Mesenchymal stem cell (in vitro differentiated cells and primary cell): ENCODE data around the gene DTX1.

Experiments
- DNase-seq: peaks from one replicate; pipeline ENCODE4 v3.0.0-alpha.2; 2013
- H2AFZ ChIP-seq: one replicate; pipeline ENCODE4 v1.6.1; 2013; ENCODE audit warnings: low read depth, mild to moderate bottlenecking, control low read depth, inconsistent platforms, low read length, moderate library complexity
- H2AK5ac ChIP-seq: 2 replicates; pipeline ENCODE4 v1.6.1; 2013; ENCODE audit warnings: low read length, moderate library complexity, mild to moderate bottlenecking, inconsistent platforms; ENCODE audit not compliant: severe bottlenecking
- H2BK120ac ChIP-seq: one replicate; pipeline ENCODE4 v1.6.1; 2013; ENCODE audit warnings: low read depth, mild to moderate bottlenecking, inconsistent platforms, low read length, moderate library complexity
- H2BK12ac ChIP-seq, 2 experiments: one replicate each; pipeline ENCODE4 v1.6.1; 2013; ENCODE audit warnings: inconsistent platforms in 2 of 2, low read length in 2 of 2, mild to moderate bottlenecking in 2 of 2, moderate library complexity in 2 of 2, control low read depth in 1 of 2
- H2BK15ac ChIP-seq: one replicate; pipeline ENCODE4 v1.6.1; 2013; ENCODE audit warnings: mild to moderate bottlenecking, low read depth, inconsistent platforms; ENCODE audit not compliant: poor library complexity, severe bottlenecking
- H2BK5ac ChIP-seq: 2 replicates; pipeline ENCODE4 v1.6.1; 2013; ENCODE audit warnings: low read depth, mild to moderate bottlenecking, low read length, control low read depth, inconsistent platforms; ENCODE audit not compliant: poor library complexity, severe bottlenecking
- H3K14ac ChIP-seq, 2 experiments: one replicate each; pipeline ENCODE4 v1.6.1; 2013; ENCODE audit warnings: inconsistent platforms in 2 of 2, low read length in 2 of 2, control low read depth in 1 of 2, mild to moderate bottlenecking in 1 of 2, moderate library complexity in 1 of 2
- H3K18ac ChIP-seq, 2 experiments: one replicate each; pipeline ENCODE4 v1.6.1; 2013; ENCODE audit warnings: inconsistent platforms in 2 of 2, low read length in 2 of 2, control low read depth in 1 of 2, low read depth in 1 of 2, mild to moderate bottlenecking in 1 of 2
- H3K23ac ChIP-seq, 2 experiments: one replicate each; pipeline ENCODE4 v1.6.1; 2013; ENCODE audit warnings: inconsistent platforms in 2 of 2, low read length in 2 of 2, mild to moderate bottlenecking in 2 of 2, moderate library complexity in 2 of 2, control low read depth in 1 of 2
- H3K27ac ChIP-seq: 2 replicates; pipeline ENCODE4 v1.5.1; 2013; ENCODE audit warnings: mild to moderate bottlenecking, moderate library complexity, low read length, control low read depth, inconsistent platforms; ENCODE audit not compliant: poor library complexity, severe bottlenecking
- H3K27me3 ChIP-seq, 2 experiments: 2 replicates each; pipeline versions ENCODE4 v1.6.1 to v1.7.0; 2013; ENCODE audit warnings: low read length in 2 of 2, mild to moderate bottlenecking in 2 of 2, moderate library complexity in 2 of 2, control low read depth in 1 of 2, inconsistent platforms in 1 of 2; ENCODE audit not compliant: control insufficient read depth in 1 of 2, insufficient read depth in 1 of 2
- H3K36me3 ChIP-seq, 2 experiments: 2 replicates each; pipeline versions ENCODE4 v1.6.1 to v1.7.0; 2013; ENCODE audit warnings: low read length in 2 of 2, control low read depth in 1 of 2, inconsistent platforms in 1 of 2, low read depth in 1 of 2, mild to moderate bottlenecking in 1 of 2; ENCODE audit not compliant: insufficient read depth in 2 of 2, control insufficient read depth in 1 of 2
- H3K4ac ChIP-seq, 2 experiments: one replicate each; pipeline ENCODE4 v1.6.1; 2013; ENCODE audit warnings: inconsistent platforms in 2 of 2, low read length in 2 of 2, mild to moderate bottlenecking in 2 of 2, moderate library complexity in 2 of 2, control low read depth in 1 of 2, low read depth in 1 of 2
- H3K4me1 ChIP-seq: 2 replicates; pipeline ENCODE4 v1.6.1; 2013; ENCODE audit warnings: low read depth, low read length, control low read depth; ENCODE audit not compliant: control insufficient read depth, insufficient read depth
- H3K4me2 ChIP-seq: 2 replicates; pipeline ENCODE4 v1.6.1; 2013; ENCODE audit warnings: low read length, mild to moderate bottlenecking, inconsistent platforms; ENCODE audit not compliant: poor library complexity, severe bottlenecking
- H3K4me3 ChIP-seq, 2 experiments: 2 replicates each; pipeline versions ENCODE4 v1.5.1 to v1.7.0; 2013; ENCODE audit warnings: low read length in 2 of 2, mild to moderate bottlenecking in 2 of 2, control low read depth in 1 of 2, low read depth in 1 of 2; ENCODE audit not compliant: insufficient read depth in 1 of 2
- H3K79me1 ChIP-seq: replicated peaks from 2 replicates; pipeline ENCODE4 v1.6.1; 2013; ENCODE audit warnings: mild to moderate bottlenecking, control low read depth, low read length, inconsistent platforms; ENCODE audit not compliant: poor library complexity, severe bottlenecking
- H3K9ac ChIP-seq: 2 replicates; pipeline ENCODE4 v1.7.0; 2013; ENCODE audit warnings: mild to moderate bottlenecking, low read length, moderate library complexity
- H3K9me3 ChIP-seq: 2 replicates; pipeline ENCODE4 v1.7.0; 2013; ENCODE audit warnings: mild to moderate bottlenecking, low read length; ENCODE audit not compliant: control insufficient read depth
- H4K8ac ChIP-seq: one replicate; pipeline ENCODE4 v1.6.1; 2013; ENCODE audit warnings: inconsistent platforms, mild to moderate bottlenecking, low read length, moderate library complexity
- H4K91ac ChIP-seq: one replicate; pipeline ENCODE4 v1.6.1; 2013; ENCODE audit warnings: mild to moderate bottlenecking, low read length, inconsistent platforms
- WGBS: methylation state at CpG from one replicate; pipeline ENCODE4 v1.1.7; 2013; ENCODE audit warnings: mixed read lengths; 5-methylcytosine and 5-hydroxymethylcytosine counted together

The DTX1 gene

DNA sequence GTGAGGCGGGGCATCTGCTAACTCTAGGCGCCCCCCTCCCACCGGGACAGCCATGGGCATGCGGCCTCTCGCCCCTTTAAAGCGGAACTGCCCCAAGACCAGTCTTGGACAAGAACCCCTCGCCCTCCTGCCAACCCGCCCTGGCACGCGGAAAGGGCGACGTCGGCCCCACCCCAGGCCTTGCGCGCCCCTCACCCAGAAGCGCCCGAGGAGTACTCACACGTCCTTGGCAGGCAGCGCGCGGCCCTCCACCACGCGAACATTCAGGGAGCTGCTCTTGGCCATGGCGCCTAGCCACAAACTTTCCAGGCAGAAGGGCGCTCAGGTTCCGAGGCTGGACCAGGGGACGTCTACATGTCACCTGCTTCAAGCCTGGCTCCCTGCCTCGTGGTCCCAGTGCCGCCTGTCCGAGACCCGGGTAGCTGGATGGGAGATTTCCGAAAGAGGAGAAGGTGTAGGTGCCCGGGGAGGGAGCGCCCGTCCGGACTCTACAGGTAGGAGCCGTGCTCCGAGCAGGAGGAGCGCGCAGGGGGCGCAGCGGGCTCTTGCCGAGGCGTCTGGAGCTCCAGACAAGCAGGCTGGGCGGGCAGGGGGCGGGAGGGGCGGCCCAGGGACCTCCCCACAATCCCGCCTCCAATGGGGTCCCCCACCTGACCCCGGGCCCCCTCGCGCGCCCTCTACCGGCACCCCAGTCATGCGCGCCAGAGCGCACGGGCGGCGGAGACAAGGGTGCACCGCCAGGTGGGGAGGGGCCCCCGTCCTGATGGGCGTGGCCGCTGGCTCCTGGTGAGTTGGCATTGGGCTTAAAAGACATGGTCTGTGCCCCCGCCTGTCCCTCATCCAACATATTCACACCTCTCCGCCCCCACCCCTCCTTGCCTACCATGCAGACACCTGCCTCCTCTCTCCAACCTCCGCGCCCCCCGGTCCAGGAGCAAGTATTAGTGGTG lies 78.9 kb downstream of the DTX1 start, which contains the start of gene RASAL1:
Gene RASAL1 (minus strand): TSS at position 584 of the 950 bp plus-strand sequence. CDS start 299 bp downstream, at position 285.
- Histone ChIP-seq H3K4ac (no peak within 1 kb of the TSS), H3K36me3 (no peaks in the 10 kb centered on the region), H3K9me3 (no peaks in the 10 kb centered on the region), H3K4me2 (peak within 1 kb of the TSS; percentile 32), H3K27me3 (peaks cover 42 to 56% of the 10 kb centered on the region in 2 experiments), H2AK5ac (no peak within 1 kb of the TSS), H3K4me3 (no peak within 1 kb of the TSS), H2BK15ac (no peak within 1 kb of the TSS), H3K18ac (no peak within 1 kb of the TSS), H2AFZ (no peak within 1 kb of the TSS), H3K27ac (no peak within 1 kb of the TSS), H3K79me1 (no peaks in the 10 kb centered on the region), H2BK12ac (no peak within 1 kb of the TSS), H4K8ac (no peak within 1 kb of the TSS), H2BK120ac (no peak within 1 kb of the TSS), H3K23ac (no peak within 1 kb of the TSS), H3K9ac (no peak within 1 kb of the TSS), H4K91ac (no peak within 1 kb of the TSS), H2BK5ac (no peak within 1 kb of the TSS), H3K4me1 (peaks cover 38% of the 10 kb centered on the region), H3K14ac (no peak within 1 kb of the TSS)
- 5% methylated on average over 42 of the region's 68 CpGs for WGBS
- no peak for DNase-seq

DNA sequence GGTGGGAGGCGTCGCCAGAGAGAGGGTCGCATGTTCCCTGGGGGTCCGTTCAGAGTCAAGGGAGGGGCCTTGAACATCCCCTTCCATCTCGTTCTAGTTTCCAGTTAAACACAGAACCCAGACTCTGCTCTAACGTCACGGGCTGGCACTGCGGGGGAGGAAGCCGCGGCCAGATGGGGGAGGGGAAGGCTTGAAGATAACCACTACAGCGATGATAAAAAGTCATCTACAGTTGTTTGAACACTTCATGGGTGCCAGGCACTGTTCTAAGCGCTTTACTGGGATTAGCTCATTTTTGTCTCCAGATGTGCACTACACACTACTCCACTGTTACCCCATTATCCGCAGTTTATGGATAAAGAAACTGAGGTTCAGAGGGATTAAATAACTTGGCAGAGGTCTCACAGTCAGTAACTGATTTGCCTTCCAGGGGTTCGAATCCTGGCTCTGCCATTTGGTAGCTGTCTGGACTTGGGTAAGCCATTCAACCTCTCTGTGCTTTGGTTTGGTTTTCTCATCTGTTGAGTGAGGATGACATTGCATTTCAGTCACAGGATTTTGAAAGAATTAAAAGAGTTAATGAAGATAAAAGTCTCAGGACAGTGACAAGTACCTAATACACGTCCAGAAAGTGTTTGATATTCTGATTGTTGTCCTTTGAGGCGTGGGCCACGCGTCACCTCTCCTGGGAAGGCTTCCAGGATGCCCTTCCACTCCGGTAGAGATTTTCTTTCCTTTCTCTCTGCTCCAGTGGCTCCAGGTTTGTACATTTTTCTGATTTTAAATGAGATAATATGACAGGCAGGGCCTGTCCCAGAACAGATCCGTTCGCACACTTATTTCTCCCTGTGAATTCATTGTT lies 79.8 kb downstream of the DTX1 start:
- H4K91ac ChIP-seq, result no peak overlapping the region
- no peaks in the 10 kb centered on the region for H3K79me1 ChIP-seq
- no peaks in the 10 kb centered on the region for H3K9me3 ChIP-seq
- H3K27me3 ChIP-seq, result peaks cover 42 to 51% of the 10 kb centered on the region in 2 experiments
- no peak for DNase-seq
- no peak overlapping the region for H3K18ac ChIP-seq
- no peak overlapping the region for H2BK120ac ChIP-seq
- 48% methylated on average over 14 of the region's 21 CpGs for WGBS
- H2AFZ ChIP-seq, result no peak overlapping the region
- peak overlapping the region; percentile 32 for H3K4me2 ChIP-seq
- no peak overlapping the region for H3K4ac ChIP-seq
- no peak overlapping the region for H3K27ac ChIP-seq
- no peak overlapping the region for H3K4me3 ChIP-seq
- H2BK15ac ChIP-seq, result no peak overlapping the region
- H2BK12ac ChIP-seq, result no peak overlapping the region
- H4K8ac ChIP-seq, result no peak overlapping the region
- no peak overlapping the region for H2AK5ac ChIP-seq
- H3K14ac ChIP-seq, result no peak overlapping the region
- H3K4me1 ChIP-seq, result peaks cover 32% of the 10 kb centered on the region
- no peak overlapping the region for H2BK5ac ChIP-seq
- no peak overlapping the region for H3K23ac ChIP-seq
- no peaks in the 10 kb centered on the region for H3K36me3 ChIP-seq
- H3K9ac ChIP-seq, result no peak overlapping the region

DNA sequence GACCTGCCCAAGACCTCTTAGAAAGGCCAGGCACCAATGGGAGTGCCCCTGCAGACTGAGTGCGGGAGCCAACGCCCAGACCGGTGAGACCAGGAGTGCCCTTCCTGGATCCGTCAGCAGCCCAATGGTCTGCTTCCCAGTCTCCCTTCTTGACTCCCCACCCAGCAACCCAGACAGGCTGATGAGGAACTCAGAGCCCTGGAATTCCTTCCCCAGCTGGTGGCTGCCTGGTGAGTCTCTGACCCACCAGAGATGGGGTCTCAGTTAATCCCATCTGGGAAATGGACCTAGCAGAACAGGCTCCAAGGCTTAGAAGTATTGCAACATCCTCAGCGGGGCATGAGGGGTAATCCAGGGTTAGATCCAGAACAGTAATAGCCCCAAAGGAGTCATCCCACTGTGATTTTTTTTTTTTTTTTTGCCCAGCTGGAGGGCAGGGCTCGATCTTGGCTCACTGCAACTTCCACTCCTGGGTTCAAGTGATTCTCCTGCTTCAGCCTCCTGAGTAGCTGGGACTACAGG lies 80.5 kb downstream of the DTX1 start:
- no peak for DNase-seq
- no peak overlapping the region for H3K14ac ChIP-seq
- H2BK12ac ChIP-seq, result no peak overlapping the region
- H2BK5ac ChIP-seq, result no peak overlapping the region
- peaks cover 32% of the 10 kb centered on the region for H3K4me1 ChIP-seq
- no peak overlapping the region for H4K8ac ChIP-seq
- H2AFZ ChIP-seq, result no peak overlapping the region
- H3K27ac ChIP-seq, result no peak overlapping the region
- 71% methylated on average over 6 of the region's 6 CpGs for WGBS
- no peak overlapping the region for H2BK15ac ChIP-seq
- H3K23ac ChIP-seq, result no peak overlapping the region
- peaks cover 42 to 51% of the 10 kb centered on the region in 2 experiments for H3K27me3 ChIP-seq
- no peak overlapping the region for H2BK120ac ChIP-seq
- no peaks in the 10 kb centered on the region for H3K79me1 ChIP-seq
- no peak overlapping the region for H3K4me3 ChIP-seq
- H2AK5ac ChIP-seq, result no peak overlapping the region
- H3K4ac ChIP-seq, result no peak overlapping the region
- H3K4me2 ChIP-seq, result no peak overlapping the region
- H3K36me3 ChIP-seq, result no peaks in the 10 kb centered on the region
- H3K9me3 ChIP-seq, result no peaks in the 10 kb centered on the region
- no peak overlapping the region for H3K9ac ChIP-seq
- no peak overlapping the region for H4K91ac ChIP-seq
- H3K18ac ChIP-seq, result no peak overlapping the region
